ENCODE measurements around the gene MBNL3.
"Not testable (repeated sequence)": the region's sequence is repeated elsewhere in the genome, so short reads cannot be mapped to it uniquely, and the experiment has no call there.

Gene MBNL3

GRCh38 chrX:132367984-132368383 lies 120.9 kb downstream of the MBNL3 start:
- DNase-seq: no peak

GRCh38 chrX:132367314-132367713 lies 121.5 kb downstream of the MBNL3 start:
- DNase-seq: no peak

- no peak for DNase-seq
These were observed 123.3 kb downstream of the MBNL3 start for GRCh38 chrX:132365490-132365889.

GRCh38 chrX:132364313-132364712 lies 124.5 kb downstream of the MBNL3 start:
- no peak for DNase-seq

GRCh38 chrX:132353430-132353829 lies 135.4 kb downstream of the MBNL3 start:
- DNase-seq: no peak

GRCh38 chrX:132336172-132336571 lies 152.7 kb downstream of the MBNL3 start:
- no peak for DNase-seq

- no peak for DNase-seq
These were observed 155.5 kb downstream of the MBNL3 start for GRCh38 chrX:132333351-132333750.

- no peak for DNase-seq
These were observed 157.3 kb downstream of the MBNL3 start for GRCh38 chrX:132331532-132331931.

- DNase-seq: no peak
These were observed 157.8 kb downstream of the MBNL3 start for GRCh38 chrX:132331000-132331399.

- no peak for DNase-seq
These were observed 158.6 kb downstream of the MBNL3 start for GRCh38 chrX:132330156-132330729.

GRCh38 chrX:132326960-132327359 lies 161.9 kb downstream of the MBNL3 start:
- DNase-seq: not testable (repeated sequence)
